ENCODE results near the gene C4orf54. TPM values are rescaled to one million over a fixed set of nuclear protein-coding genes. Genes with fewer than 3 reads are reported as not detected.

Gene C4orf54
- total RNA-seq, 5 donors from 2014 or later (not counting 1 experiment from before 2014, with no cell fraction given): not detected

DNA sequence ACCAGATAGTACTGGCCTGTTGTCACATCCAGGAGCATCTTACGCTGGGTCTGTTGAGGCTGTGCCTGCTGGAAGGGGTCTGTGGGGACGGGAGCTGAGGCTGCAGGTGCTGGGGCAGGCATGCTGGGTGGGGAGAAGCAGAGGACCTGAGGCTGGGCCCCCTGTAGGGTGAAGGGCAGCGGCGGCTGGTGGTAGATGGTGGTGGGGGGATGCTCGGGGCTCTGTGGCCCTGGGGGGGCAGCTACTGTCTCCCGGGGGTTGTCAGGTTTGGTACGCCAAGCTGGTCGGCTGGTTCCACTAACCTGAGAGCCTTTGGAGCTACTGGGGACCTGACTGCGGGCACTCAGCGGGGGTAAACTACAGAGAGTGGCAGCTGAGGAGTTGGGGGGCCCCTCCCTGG is 7.8 kb downstream of the C4orf54 start:
- Histone ChIP-seq H3K27me3 (replicated peaks in 1 of 2; ENCODE audit: control insufficient read depth in 2 of 2, extremely low read depth in 1 of 2, insufficient read depth in 2 of 2, low read length in 1 of 2) (peaks cover 0 to 19% of the 10 kb centered on the region in 2 experiments), H3K4me1 (ENCODE audit: control insufficient read depth in 1 of 2, extremely low read depth in 1 of 2, insufficient read depth in 2 of 2, low read length in 2 of 2) (no peaks in the 10 kb centered on the region), H3K4me3 (ENCODE audit: control insufficient read depth in 1 of 2, extremely low read depth in 1 of 2, low read length in 1 of 2) (no peak overlapping the region), H3K9me3 (no peaks in the 10 kb centered on the region), H3K36me3 (ENCODE audit: control insufficient read depth in 2 of 2, extremely low read depth in 1 of 2, insufficient read depth in 1 of 2, low read length in 1 of 2) (no peaks in the 10 kb centered on the region), H3K27ac (ENCODE audit: low read length) (no peak overlapping the region)
- H3K9me3 Mint-ChIP-seq: no peaks in the 10 kb centered on the region
- ATAC-seq (replicated peaks in 1 of 4) (no peak), DNase-seq (no peak)
- H3K27me3 Mint-ChIP-seq: peaks cover 0 to 3% of the 10 kb centered on the region in 2 donors
- no peak overlapping the region for H3K27ac Mint-ChIP-seq
- no peaks in the 10 kb centered on the region for H3K36me3 Mint-ChIP-seq
- WGBS (ENCODE audit: insufficient coverage): 96% methylated on average over 7 of the region's 10 CpGs
- no peaks in the 10 kb centered on the region for H3K4me1 Mint-ChIP-seq
- POLR2A ChIA-PET: no interaction called here
- CTCF ChIA-PET: no interaction called here
- H3K4me3 Mint-ChIP-seq: no peak overlapping the region

DNA sequence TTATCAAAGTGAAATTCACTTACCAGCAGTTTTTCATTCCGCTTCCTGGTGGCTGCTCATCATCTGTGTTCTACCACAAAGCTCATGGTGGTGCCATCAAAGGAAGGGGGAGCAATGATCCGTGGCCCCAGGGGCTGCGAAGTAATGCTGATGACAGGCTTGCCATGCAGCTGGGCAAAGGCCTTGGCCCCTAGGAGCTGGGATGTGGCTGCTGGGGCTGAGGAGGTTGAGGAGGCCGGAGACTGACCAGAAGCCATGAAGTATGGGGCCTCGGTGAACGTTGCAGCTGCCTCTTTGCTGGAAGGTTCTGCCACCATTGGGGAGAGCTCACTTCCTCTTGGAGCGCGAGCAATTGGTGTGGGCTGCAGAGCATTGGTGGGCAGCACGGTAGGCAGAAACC is 8.4 kb downstream of the C4orf54 start:
- Mint-ChIP-seq H3K4me3 (no peak overlapping the region), H3K4me1 (no peaks in the 10 kb centered on the region), H3K36me3 (no peaks in the 10 kb centered on the region), H3K27ac (no peak overlapping the region), H3K27me3 (peaks cover 0 to 3% of the 10 kb centered on the region in 2 donors), H3K9me3 (no peaks in the 10 kb centered on the region)
- no peaks in the 10 kb centered on the region for H3K4me1 ChIP-seq (ENCODE audit: control insufficient read depth in 1 of 2, extremely low read depth in 1 of 2, insufficient read depth in 2 of 2, low read length in 2 of 2)
- no peak overlapping the region for H3K27ac ChIP-seq (ENCODE audit: low read length)
- WGBS (ENCODE audit: insufficient coverage): 95% methylated on average over 6 of the region's 9 CpGs
- no peaks in the 10 kb centered on the region for H3K36me3 ChIP-seq (ENCODE audit: control insufficient read depth in 2 of 2, extremely low read depth in 1 of 2, insufficient read depth in 1 of 2, low read length in 1 of 2)
- H3K9me3 ChIP-seq: no peaks in the 10 kb centered on the region
- CTCF ChIA-PET: no interaction called here
- ATAC-seq (replicated peaks in 1 of 4) (no peak), DNase-seq (no peak)
- H3K4me3 ChIP-seq (ENCODE audit: control insufficient read depth in 1 of 2, extremely low read depth in 1 of 2, low read length in 1 of 2): no peak overlapping the region
- peaks cover 2 to 18% of the 10 kb centered on the region in 2 experiments for H3K27me3 ChIP-seq (replicated peaks in 1 of 2; ENCODE audit: control insufficient read depth in 2 of 2, extremely low read depth in 1 of 2, insufficient read depth in 2 of 2, low read length in 1 of 2)
- POLR2A ChIA-PET: no interaction called here

DNA sequence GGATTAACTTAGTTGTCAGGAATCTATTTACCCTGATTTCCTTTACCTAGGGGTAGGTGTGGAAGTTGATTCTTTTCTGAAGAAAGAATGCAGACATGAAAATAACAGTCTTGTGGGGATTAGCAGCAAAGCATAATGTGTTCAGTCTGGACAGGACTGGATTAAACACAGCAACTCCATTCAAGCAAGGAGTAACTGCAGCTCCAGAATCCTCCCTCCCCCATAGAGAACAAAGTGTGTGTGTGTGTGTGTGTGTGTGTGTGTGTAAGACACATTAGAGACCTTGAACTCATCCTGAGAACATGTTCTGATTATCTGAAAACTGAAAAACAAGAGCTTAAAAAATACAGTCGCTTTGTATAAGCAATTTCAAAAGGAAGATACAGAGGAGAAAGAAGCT is 9.3 kb downstream of the C4orf54 start:
- Mint-ChIP-seq H3K4me1 (no peaks in the 10 kb centered on the region), H3K4me3 (no peak overlapping the region), H3K36me3 (no peaks in the 10 kb centered on the region), H3K27me3 (no peaks in the 10 kb centered on the region), H3K27ac (no peak overlapping the region), H3K9me3 (no peaks in the 10 kb centered on the region)
- no peaks in the 10 kb centered on the region for H3K9me3 ChIP-seq
- ChIA-PET CTCF (interaction anchor here in 1 of 2 donors (0.6 kb wide), 1 partner anchor 503 kb away, joined by 3 read pairs; no protein-coding TSS in a partner anchor), POLR2A (interaction anchor here in 1 of 2 donors (0.6 kb wide), 1 partner anchor 1628 kb away, joined by 3 read pairs; no protein-coding TSS in a partner anchor)
- no peaks in the 10 kb centered on the region for H3K4me1 ChIP-seq (ENCODE audit: control insufficient read depth in 1 of 2, extremely low read depth in 1 of 2, insufficient read depth in 2 of 2, low read length in 2 of 2)
- no peaks in the 10 kb centered on the region for H3K36me3 ChIP-seq (ENCODE audit: control insufficient read depth in 2 of 2, extremely low read depth in 1 of 2, insufficient read depth in 1 of 2, low read length in 1 of 2)
- H3K27ac ChIP-seq (ENCODE audit: low read length): no peak overlapping the region
- WGBS (ENCODE audit: insufficient coverage): no CpG with 5 or more reads among the region's 1 CpG
- ATAC-seq (replicated peaks in 1 of 4): no peak
- no peak overlapping the region for H3K4me3 ChIP-seq (ENCODE audit: control insufficient read depth in 1 of 2, extremely low read depth in 1 of 2, low read length in 1 of 2)
- DNase-seq: no peak
- peaks cover 2 to 13% of the 10 kb centered on the region in 2 experiments for H3K27me3 ChIP-seq (replicated peaks in 1 of 2; ENCODE audit: control insufficient read depth in 2 of 2, extremely low read depth in 1 of 2, insufficient read depth in 2 of 2, low read length in 1 of 2)

DNA sequence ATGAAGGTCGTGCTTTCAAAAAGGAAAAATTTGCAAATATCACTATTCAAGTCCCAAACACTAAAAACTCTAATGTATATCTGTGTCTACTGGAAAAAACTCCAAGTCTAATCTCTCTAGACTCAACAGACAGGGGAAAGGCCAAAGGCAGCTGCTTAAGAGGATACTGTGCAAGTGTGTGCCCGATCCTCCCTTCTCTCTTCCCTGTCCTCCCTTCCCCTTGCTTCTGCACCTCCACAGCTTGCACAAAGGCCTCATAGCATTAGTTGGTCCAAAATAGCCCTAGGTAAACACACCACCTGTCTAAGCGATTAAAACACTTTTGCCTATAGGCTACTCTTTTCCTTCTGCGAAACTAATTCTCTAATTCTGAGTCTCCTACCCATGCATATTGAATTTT is 10.6 kb downstream of the C4orf54 start:
- Histone ChIP-seq H3K27ac (ENCODE audit: low read length) (no peak overlapping the region), H3K4me1 (ENCODE audit: control insufficient read depth in 1 of 2, extremely low read depth in 1 of 2, insufficient read depth in 2 of 2, low read length in 2 of 2) (no peaks in the 10 kb centered on the region), H3K36me3 (ENCODE audit: control insufficient read depth in 2 of 2, extremely low read depth in 1 of 2, insufficient read depth in 1 of 2, low read length in 1 of 2) (no peaks in the 10 kb centered on the region), H3K9me3 (no peaks in the 10 kb centered on the region), H3K4me3 (ENCODE audit: control insufficient read depth in 1 of 2, extremely low read depth in 1 of 2, low read length in 1 of 2) (no peak overlapping the region), H3K27me3 (replicated peaks in 1 of 2; ENCODE audit: control insufficient read depth in 2 of 2, extremely low read depth in 1 of 2, insufficient read depth in 2 of 2, low read length in 1 of 2) (peaks cover 2 to 12% of the 10 kb centered on the region in 2 experiments)
- Mint-ChIP-seq H3K27me3 (peaks cover 0 to 9% of the 10 kb centered on the region in 2 donors), H3K9me3 (no peaks in the 10 kb centered on the region), H3K4me1 (no peaks in the 10 kb centered on the region), H3K27ac (no peak overlapping the region), H3K36me3 (no peaks in the 10 kb centered on the region), H3K4me3 (no peak overlapping the region)
- ChIA-PET CTCF (no interaction called here), POLR2A (no interaction called here)
- WGBS (ENCODE audit: insufficient coverage): 94% methylated on average over 3 of the region's 4 CpGs
- ATAC-seq (replicated peaks in 1 of 4) (no peak), DNase-seq (no peak)

DNA sequence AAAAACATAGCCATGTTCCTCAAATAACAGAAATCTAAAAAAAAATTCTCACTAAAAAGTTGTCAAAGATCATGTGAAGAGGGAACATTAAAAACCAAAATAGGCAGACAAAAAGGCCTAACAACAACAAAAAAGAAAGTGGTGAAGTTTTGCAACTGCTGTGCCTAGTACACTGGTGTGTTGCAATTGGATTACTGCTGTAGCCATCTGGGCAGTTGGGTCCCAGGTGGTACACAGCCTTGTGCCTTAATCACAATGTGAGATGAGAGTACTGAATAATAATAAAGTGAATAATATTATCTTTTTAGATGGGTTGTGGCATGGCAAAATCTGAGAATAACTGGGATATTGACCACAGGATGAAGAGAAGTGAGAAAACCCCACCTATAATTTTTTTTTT is 12.0 kb downstream of the C4orf54 start:
- POLR2A ChIA-PET: interaction anchor here in 1 of 2 donors (0.6 kb wide), 1 partner anchor 32 kb away, joined by 3 read pairs; no protein-coding TSS in a partner anchor
- CTCF ChIA-PET: no interaction called here
- H3K36me3 ChIP-seq (ENCODE audit: control insufficient read depth in 2 of 2, extremely low read depth in 1 of 2, insufficient read depth in 1 of 2, low read length in 1 of 2): no peaks in the 10 kb centered on the region
- DNase-seq (no peak), ATAC-seq (replicated peaks in 1 of 4) (no peak)
- H3K4me1 Mint-ChIP-seq: no peaks in the 10 kb centered on the region
- no peaks in the 10 kb centered on the region for H3K9me3 Mint-ChIP-seq
- no peaks in the 10 kb centered on the region for H3K4me1 ChIP-seq (ENCODE audit: control insufficient read depth in 1 of 2, extremely low read depth in 1 of 2, insufficient read depth in 2 of 2, low read length in 2 of 2)
- peaks cover 0 to 9% of the 10 kb centered on the region in 2 donors for H3K27me3 Mint-ChIP-seq
- H3K9me3 ChIP-seq: no peaks in the 10 kb centered on the region
- H3K27ac ChIP-seq (ENCODE audit: low read length): no peak overlapping the region
- peaks cover 2 to 12% of the 10 kb centered on the region in 2 experiments for H3K27me3 ChIP-seq (replicated peaks in 1 of 2; ENCODE audit: control insufficient read depth in 2 of 2, extremely low read depth in 1 of 2, insufficient read depth in 2 of 2, low read length in 1 of 2)
- no peak overlapping the region for H3K4me3 ChIP-seq (ENCODE audit: control insufficient read depth in 1 of 2, extremely low read depth in 1 of 2, low read length in 1 of 2)
- H3K27ac Mint-ChIP-seq: no peak overlapping the region
- no peak overlapping the region for H3K4me3 Mint-ChIP-seq
- no peaks in the 10 kb centered on the region for H3K36me3 Mint-ChIP-seq

DNA sequence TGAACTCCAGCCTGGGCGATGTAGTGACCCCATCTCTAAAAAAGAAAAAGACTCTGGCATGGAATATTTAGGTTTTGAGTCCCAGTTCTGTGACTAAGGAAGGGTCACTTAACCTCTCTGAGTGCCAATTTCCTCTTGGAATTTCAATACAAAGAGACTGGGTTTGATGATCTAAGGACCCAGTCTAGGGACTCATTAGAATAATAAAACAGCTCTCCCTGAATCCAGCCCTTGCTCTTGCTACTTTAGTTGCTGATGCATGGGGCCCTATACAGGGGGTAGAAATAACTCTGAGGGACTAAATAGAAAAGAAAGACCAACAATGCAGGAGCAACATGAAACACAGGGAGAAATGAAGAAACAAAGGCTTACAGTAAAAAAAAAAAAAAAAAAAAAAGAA is 12.6 kb downstream of the C4orf54 start:
- Mint-ChIP-seq H3K4me3 (no peak overlapping the region), H3K9me3 (no peaks in the 10 kb centered on the region), H3K27ac (no peak overlapping the region), H3K4me1 (no peaks in the 10 kb centered on the region), H3K36me3 (no peaks in the 10 kb centered on the region), H3K27me3 (peaks cover 0 to 11% of the 10 kb centered on the region in 2 donors)
- Histone ChIP-seq H3K4me3 (ENCODE audit: control insufficient read depth in 1 of 2, extremely low read depth in 1 of 2, low read length in 1 of 2) (no peak overlapping the region), H3K27ac (ENCODE audit: low read length) (no peak overlapping the region), H3K27me3 (replicated peaks in 1 of 2; ENCODE audit: control insufficient read depth in 2 of 2, extremely low read depth in 1 of 2, insufficient read depth in 2 of 2, low read length in 1 of 2) (peaks cover 2 to 10% of the 10 kb centered on the region in 2 experiments), H3K36me3 (ENCODE audit: control insufficient read depth in 2 of 2, extremely low read depth in 1 of 2, insufficient read depth in 1 of 2, low read length in 1 of 2) (no peaks in the 10 kb centered on the region), H3K4me1 (ENCODE audit: control insufficient read depth in 1 of 2, extremely low read depth in 1 of 2, insufficient read depth in 2 of 2, low read length in 2 of 2) (no peaks in the 10 kb centered on the region), H3K9me3 (no peaks in the 10 kb centered on the region)
- POLR2A ChIA-PET: interaction anchor here in 1 of 2 donors (1.1 kb wide), 1 partner anchor 13 kb away, joined by 5 read pairs; no protein-coding TSS in a partner anchor
- no peak for DNase-seq
- ATAC-seq (replicated peaks in 1 of 4): no peak
- 100% methylated on average over 1 of the region's 1 CpG for WGBS (ENCODE audit: insufficient coverage)
- CTCF ChIA-PET: interaction anchor here in 1 of 2 donors (0.7 kb wide), 1 partner anchor 34 kb away, joined by 6 read pairs; no protein-coding TSS in a partner anchor
